Endometrial microvascular endothelial cells (primary cell): Measurements from ENCODE around the gene ADAM23. TPM values are rescaled to one million over a fixed set of nuclear protein-coding genes. Genes with fewer than 3 reads are reported as not detected.
"Not testable (repeated sequence)": the region's sequence is repeated elsewhere in the genome, so short reads cannot be mapped to it uniquely, and the experiment has no call there.

Experiments used
- in situ Hi-C: cut with HindIII; loops from 2 replicates; pipeline ENCODE4 v1.10.0; 2017; ENCODE audit warnings: low sequenced_read_pairs, low pct_unique_long_range_greater_than_20kb; ENCODE audit errors: inconsistent ontology term
- total RNA-seq: library from RNA; depleted of rRNA; stranded (reverse); fragments of >200 nt; gene quantifications from one replicate; pipeline ENCODE4 v1.2.3, GENCODE V29; 2015; ENCODE audit errors: inconsistent ontology term

Gene ADAM23, protein sequence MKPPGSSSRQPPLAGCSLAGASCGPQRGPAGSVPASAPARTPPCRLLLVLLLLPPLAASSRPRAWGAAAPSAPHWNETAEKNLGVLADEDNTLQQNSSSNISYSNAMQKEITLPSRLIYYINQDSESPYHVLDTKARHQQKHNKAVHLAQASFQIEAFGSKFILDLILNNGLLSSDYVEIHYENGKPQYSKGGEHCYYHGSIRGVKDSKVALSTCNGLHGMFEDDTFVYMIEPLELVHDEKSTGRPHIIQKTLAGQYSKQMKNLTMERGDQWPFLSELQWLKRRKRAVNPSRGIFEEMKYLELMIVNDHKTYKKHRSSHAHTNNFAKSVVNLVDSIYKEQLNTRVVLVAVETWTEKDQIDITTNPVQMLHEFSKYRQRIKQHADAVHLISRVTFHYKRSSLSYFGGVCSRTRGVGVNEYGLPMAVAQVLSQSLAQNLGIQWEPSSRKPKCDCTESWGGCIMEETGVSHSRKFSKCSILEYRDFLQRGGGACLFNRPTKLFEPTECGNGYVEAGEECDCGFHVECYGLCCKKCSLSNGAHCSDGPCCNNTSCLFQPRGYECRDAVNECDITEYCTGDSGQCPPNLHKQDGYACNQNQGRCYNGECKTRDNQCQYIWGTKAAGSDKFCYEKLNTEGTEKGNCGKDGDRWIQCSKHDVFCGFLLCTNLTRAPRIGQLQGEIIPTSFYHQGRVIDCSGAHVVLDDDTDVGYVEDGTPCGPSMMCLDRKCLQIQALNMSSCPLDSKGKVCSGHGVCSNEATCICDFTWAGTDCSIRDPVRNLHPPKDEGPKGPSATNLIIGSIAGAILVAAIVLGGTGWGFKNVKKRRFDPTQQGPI
- 28.5 TPM for total RNA-seq

DNA sequence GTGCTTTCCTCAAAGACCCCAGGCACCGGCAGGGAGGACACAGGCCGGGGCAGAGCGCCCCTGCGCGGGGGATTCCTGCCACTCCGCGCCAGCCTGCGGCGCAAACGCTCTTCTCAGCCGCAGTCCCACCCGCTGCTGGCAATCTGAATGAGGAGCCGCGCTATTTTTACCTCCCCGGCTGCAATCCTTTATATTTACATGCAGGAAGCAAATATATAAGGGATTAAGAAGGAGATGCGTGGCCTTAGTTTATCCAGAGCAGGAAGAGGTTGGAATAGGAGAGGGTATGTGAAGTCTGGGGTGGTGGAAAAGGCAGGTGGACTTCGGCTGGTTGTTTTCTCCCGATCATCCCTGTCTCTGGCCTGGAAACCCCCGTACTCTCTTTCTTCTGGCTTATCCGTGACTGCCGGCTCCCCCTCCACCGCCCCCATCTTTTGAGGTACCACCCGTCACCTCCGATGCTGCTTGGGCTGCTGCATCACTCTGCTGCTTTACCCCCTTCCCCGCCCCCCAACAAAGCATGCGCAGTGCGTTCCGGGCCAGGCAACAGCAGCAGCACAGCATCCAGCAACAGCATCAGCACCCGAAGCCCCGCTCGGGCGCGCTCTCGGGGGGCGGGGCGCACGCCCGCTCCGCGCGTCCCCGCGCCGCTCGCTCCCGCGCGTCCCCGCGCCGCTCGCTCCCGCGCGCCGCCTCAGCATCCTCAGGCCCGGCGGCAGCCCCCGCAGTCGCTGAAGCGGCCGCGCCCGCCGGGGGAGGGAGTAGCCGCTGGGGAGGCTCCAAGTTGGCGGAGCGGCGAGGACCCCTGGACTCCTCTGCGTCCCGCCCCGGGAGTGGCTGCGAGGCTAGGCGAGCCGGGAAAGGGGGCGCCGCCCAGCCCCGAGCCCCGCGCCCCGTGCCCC lies at the start of gene ADAM23:
Gene ADAM23, plus strand, starts transcription at position 700 of the 902 bp plus-strand sequence. CDS start 335 bp downstream, outside the sequence.
- in situ Hi-C loops: no loop called here

DNA sequence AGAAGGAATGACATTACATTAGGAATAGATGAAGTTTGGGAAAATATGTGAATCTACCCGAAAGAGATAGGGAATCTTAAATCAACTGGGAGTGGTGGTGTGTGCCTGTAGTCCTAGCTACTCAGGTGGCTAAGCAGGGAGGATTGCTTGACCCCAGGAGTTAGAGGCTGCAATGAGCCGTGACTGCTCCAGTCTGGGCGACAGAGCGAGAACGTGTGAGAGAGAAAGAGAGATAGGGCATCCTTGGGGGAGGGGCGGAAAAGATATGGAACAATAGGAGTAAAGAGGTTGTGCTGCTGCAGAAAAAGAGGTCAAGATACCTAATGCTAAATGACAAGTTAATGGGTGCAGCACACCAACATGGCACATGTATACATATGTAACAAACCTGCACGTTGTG lies 47.1 kb upstream of the ADAM23 start:
- in situ Hi-C loops: no loop called here

DNA sequence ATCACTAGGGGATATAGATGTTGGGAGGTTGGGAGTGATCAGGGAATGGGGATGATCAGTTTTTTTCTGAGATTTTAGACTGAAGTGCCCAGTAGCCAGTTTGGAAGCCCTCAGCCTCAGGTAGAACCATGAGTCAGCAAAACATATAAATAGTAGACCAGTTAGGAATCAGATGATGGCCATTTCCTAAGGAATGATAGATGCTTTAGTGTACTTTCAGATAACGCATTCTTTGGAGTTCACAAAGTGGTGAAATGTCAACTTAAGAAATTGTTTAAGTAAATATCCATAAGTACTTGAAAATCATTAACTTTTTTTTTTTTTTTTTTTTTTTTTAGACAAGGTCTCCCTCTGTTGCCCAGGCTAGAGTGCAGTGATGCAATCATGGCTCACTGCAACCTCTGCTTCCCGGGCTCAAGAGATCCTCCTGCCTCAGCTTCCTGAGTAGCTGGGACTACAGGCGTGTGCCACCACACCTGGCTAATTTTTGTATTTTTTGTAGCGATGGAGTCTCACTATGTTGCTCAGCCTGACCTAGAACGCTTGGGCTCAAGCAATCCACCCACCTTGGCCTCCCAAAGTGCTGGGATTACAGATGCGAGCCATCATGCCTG lies 40.3 kb upstream of the ADAM23 start:
- in situ Hi-C loops: not testable (repeated sequence)

DNA sequence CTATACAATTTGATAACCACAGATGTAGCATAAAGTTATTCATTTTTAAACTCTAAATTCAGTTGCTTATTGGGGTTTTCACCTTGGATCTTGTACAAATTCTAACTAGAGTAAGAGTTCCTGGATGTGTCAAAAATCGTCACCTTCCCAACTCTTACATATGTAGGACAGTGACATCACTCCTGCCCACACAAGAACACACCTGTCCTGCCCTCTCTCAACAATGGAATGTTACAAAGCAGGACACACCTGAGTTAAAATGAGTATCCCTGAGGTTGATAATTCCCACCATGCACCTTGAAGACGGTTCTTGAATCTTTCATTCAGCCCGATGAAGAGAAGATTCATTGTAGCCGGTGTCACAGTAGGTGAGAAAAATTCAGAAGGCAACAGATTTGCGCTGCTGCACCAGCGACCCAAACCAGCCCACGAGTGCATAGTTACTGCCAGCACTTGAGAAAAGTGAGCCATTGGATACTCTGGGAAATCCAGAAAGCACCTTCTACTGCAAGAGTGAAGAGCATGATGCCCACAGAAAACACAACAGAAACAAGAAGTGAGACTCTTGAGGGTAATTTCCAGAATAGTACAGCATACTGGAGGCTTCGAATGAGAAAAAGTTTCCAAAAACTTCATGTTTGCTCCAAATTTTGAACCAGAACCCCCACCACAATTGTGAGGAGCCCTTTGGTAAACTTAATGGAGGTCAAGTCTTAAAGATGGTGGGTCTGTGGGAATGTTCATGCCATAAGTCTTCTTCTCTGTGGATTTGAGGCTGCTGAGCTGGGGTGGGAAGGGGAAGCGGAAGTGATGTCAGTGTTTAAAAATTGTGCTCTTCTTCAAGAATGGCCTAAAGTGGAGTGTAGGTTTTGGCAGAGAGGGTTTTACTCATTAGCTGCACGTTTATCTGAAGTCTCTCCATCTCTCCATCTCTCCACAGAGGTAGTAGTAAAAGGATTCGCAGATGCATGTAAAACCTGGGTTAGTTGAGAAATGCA lies 34.7 kb upstream of the ADAM23 start:
- in situ Hi-C loops: no loop called here

DNA sequence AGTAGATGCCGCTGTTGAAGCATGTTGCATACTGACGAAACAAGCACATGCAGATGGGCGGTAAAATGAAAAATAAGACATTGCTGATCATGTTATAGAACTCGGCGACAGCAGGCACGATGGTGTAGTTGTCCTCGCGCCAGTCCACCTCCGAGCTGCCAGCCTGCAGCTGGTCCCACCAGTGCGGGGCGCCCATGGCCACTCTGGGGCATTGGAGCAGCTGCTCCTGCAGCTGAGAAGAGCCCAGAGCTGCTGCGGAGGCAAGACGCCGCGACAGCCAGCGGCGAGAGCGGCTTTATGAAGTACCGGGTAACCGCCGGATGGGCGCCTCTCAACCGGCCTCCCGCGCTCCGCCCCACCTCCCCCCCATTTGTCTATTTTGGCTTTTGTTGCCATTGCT lies 32.6 kb upstream of the ADAM23 start:
- in situ Hi-C loops: no loop called here

DNA sequence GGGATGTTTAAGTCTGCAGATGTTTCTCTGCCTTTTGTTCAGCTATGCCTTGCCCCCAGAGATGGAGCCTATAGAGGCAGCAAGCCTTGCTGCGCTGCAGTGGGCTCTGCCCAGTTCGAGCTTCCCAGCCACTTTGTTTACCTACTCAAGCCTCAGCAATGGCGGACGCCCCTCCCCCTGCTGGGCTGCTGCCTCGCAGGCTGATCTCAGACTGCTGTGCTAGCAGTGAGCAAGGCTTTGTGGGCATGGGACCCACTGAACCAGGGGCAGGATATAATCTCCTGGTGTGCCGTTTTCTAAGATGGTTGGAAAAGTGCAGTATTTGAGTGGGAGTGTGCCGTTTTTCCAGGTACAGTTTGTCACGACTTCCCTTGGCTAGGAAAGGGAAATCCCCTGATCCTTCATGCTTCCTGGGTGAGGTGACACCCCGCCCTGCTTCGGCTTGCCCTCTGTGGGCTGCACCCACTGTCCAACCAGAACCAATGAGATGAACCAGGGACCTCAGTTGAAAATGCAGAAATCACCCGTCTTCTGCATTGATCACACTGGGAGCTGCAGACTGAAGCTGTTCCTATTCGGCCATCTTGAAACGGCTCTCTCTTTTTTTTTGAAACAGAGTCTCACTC lies 27.6 kb upstream of the ADAM23 start:
- in situ Hi-C loops: no loop called here

DNA sequence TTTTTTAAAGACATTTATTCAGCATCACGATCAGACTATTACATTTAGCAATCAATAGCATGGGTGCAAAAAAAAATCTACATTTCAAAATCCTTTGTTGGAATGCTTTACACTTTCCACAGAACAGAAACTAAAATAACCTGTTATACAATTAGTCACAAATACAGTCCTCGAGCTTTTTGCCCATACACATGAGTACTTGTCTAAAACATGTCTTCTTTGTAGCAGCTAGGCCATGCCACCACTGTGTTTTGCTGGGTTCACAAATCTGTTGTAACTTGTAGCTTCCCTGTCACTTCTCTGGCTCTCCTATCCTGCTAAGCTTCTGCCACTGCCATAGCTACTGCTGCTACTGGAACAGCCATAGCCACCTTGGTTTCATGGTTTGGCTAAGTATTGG lies 24.4 kb upstream of the ADAM23 start:
- in situ Hi-C loops: no loop called here

DNA sequence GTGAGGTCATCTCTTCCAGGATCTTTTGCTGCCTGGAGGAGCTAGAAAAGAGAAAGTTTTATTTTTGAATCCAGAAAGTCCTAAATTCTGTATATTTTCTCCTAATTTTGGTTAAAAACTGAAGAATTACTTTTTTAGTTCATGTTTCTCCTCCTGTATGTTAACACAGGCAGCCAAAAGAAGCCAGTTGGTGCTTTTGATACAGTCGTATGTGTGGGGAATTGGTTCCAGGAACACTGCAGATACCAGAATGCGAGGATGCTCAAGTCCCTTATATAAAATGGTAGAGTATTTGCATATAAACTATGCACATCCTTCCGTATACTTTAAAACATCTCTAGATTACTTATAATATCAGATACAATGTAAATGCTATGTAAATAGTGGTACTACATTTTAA lies 22.6 kb upstream of the ADAM23 start:
- in situ Hi-C loops: no loop called here

DNA sequence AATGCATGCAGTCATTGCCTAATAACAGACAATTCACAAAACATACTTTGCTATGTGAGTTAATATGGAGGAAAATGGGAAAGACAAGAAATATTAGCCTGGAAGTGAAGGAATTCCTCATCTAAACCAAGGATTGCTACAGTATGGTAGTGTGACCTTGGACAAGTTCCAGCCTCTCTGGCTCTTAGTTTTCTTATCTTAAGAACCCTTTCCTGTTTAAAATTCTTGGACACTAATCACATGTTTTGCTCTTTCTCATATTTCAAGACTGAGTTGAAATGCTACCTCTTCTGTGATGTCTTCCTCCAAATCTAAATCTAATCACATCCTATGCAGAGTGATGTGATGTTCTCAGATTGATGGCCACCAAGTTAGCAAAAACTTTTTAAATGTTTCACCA lies 20.8 kb upstream of the ADAM23 start:
- in situ Hi-C loops: no loop called here

DNA sequence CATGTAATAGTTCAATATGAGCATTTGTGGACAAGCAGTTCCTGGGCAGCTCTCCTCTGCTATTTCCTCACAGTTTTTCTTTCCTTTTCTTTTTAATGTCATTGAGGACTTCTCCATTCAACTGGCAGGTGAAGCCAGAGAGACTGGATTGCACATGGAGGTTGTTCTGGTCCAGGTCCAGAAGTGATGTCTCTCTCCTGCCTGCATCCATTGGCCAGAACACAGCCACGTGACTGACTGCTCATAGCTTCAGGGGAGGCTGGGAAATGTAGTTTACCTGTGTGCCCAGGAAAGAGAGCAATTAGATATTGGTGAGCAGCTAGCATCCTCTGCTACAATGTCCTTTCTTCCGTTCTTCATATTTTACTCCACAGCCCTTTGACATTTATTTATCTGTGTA lies 20.2 kb upstream of the ADAM23 start:
- in situ Hi-C loops: no loop called here

DNA sequence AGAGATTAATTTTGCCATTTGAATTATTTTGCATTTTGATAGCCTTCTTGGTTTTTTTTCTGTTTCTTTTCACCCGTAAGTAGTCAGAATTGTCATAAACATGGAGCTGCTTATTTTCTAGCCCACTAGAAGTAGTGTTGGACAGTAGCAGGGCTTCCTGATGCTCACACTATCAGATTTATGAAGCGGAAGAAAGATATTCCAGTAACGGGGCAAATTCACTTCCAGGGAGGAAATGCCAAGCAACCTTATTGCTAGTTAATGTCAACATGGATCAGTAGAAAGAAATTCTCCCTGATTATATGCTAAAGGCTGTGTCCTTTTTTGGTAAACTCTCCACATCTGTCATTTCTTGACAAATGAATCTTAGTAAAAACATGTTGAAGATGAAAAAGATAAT lies 19.2 kb upstream of the ADAM23 start:
- in situ Hi-C loops: no loop called here

DNA sequence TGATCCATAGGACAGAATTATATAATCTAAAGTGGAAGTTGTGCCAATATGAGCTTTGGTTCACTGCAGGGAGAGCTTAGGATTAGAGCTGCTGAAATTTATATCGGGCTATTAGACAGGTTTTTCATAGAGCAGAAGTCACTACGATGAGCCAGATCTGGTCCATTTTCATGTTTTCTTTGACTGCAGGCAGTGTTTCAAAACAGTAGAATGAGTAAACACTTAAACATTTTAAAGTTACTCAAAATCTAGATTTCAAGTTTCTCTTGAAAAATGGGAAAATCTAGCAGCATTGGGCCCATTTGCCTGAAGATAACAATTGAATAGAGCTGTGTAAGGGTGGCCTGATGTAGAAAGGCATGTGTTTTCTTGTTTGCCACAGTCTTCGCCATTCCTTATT lies 14.5 kb upstream of the ADAM23 start:
- in situ Hi-C loops: no loop called here

DNA sequence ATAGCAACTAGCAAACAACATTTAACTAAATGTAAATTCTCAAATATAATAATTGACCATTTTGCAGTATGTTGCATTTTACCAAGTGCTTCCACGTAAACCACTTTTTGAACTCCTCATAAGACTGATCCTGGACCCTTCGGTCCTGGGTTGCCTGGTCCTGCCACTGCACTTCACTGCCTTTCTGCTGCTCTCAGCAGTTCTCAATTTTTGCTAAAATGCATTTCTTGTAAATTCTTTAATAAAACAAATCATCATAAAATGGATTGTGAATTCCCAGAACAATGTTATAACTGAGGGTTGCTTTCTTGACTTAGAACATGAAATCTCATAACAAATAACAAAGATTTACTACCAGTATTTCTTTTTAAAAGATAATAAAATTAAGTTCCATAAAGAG lies 12.9 kb upstream of the ADAM23 start:
- in situ Hi-C loops: no loop called here

DNA sequence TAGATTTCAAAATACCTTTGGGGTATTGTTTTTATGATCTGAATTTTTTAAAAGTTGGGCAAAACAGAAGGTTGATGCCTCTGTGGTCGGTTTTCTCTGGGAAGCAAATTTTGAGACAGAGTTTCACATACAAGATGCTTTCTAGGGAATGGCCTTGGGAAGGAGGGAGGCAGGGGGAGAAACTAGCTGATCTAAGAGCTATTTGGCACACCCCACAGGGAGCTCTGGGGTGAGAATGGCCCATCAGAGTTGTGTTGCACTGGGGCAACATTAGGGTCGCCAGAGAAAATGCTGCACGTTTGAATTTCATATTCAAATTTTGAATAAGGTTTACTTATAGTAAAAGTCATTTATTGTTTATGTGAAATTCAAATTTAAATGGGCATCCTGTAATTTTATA lies 11.9 kb upstream of the ADAM23 start:
- in situ Hi-C loops: no loop called here

DNA sequence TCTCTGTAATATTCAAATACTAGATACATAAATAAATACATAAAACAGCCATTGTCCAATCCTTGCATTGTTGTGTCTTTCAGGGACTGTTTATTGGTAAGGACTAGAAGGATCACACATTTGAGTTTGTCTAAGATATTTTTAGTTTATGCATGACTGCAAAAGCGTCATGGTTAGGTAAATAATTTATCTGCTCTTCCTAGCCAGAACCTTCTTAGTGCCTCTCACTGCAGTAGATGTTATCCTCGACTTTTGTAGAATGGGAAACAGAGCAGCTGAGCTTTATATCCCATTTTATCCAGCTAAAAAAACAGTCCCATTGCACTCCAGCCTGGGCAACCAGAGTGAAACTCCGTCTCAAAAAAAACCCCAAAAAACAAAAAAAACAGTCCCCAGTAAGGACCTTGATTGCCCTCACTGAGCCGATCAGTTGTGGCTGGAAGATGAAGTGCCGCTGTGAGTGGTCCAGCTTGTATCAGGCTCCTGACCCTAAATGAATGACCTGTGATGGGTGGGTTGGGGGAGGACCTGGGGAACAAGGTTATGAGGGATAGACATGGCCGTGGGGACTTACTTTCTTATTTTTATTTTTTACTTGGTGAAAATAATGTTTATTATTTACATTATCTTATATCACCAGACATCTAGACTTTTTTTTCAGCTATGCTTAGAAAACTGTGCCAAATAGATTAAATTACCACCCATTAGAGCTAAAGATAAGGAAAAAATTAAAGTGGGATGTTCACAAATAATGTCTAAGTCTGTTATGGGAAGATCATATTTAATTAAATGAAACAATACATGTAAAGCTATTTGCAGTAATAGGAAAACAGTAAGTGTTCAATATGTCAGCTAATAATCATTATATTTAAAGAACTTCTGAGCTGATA lies 10.9 kb upstream of the ADAM23 start:
- in situ Hi-C loops: no loop called here

DNA sequence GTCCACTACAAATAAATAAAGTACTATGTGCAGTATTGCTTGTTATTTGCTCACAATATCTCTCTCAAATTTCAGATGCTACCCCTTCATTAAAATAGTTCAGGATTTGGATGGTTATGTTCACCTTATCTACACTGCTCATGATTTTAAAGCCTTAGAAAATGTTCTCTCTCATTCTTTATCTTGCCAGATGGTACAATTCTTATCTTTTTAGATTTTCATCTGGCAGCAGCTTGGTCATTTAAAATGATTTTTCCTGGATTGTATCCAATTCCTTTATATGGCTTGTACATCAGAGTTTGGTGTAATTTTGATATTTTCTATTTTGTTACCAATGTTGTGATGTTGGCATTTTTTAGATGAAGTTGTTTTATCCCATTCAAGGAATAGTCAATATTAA lies 10.1 kb upstream of the ADAM23 start:
- in situ Hi-C loops: no loop called here
